Measurements from ENCODE around the gene LRRC25.
A peak's percentile ranks its signal among the peaks of the same experiment; 100 is the strongest.
"Not testable (repeated sequence)": the region's sequence is repeated elsewhere in the genome, so short reads cannot be mapped to it uniquely, and the experiment has no call there.

The LRRC25 gene

DNA sequence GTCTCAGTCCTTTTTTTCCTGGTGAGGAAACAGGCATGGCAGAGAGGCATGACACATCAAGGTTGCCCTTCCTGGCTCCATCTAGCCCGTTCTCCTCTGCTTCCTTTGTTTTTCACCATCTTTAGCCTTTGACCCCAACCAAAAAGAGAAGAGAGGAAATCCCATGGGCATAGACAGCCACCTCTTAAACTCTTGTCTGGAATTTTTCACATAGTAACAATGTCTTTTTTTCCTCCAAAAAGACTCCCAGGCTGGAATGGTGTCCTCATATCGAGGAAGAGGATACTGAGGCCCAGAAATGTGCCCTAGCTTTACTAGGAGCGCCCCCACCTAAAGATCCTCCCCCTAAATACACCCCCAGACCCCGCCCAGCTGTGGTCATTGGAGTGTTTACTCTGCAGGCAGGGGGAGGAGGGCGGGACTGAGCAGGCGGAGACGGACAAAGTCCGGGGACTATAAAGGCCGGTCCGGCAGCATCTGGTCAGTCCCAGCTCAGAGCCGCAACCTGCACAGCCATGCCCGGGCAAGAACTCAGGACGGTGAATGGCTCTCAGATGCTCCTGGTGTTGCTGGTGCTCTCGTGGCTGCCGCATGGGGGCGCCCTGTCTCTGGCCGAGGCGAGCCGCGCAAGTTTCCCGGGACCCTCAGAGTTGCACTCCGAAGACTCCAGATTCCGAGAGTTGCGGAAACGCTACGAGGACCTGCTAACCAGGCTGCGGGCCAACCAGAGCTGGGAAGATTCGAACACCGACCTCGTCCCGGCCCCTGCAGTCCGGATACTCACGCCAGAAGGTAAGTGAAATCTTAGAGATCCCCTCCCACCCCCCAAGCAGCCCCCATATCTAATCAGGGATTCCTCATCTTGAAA, 11.5 kb downstream of the LRRC25 start, which contains the start of gene GDF15:
Gene GDF15, plus strand, starts transcription at position 484 of the 868 bp plus-strand sequence. Its CDS starts 32 bp downstream, at position 516.
- peak within 1 kb of the TSS; percentile 56 to 78 for H3K4me3 ChIP-seq (ENCODE audit: insufficient read depth in 1 of 2, low read depth in 1 of 2, low read length in 2 of 2)
- no peaks in the 10 kb centered on the region for H3K79me1 ChIP-seq (replicated peaks; ENCODE audit: low read length, poor library complexity, severe bottlenecking)
- H4K91ac ChIP-seq (ENCODE audit: low read length), result peak within 1 kb of the TSS; percentile 90
- peak within 1 kb of the TSS; percentile 39 for H2BK120ac ChIP-seq (ENCODE audit: low read depth, low read length)
- peak; percentile 91 for DNase-seq
- peak within 1 kb of the TSS; percentile 72 for H4K8ac ChIP-seq (ENCODE audit: low read length)
- H2BK12ac ChIP-seq (ENCODE audit: low read length in 2 of 2), result peak within 1 kb of the TSS; percentile 90 to 97
- H3K18ac ChIP-seq (ENCODE audit: low read depth in 1 of 2, low read length in 2 of 2), result peak within 1 kb of the TSS; percentile 82 to 90
- peak within 1 kb of the TSS in 1 of 2 experiments; percentile 85 for H3K23ac ChIP-seq (ENCODE audit: low read length in 2 of 2)
- WGBS, result 74% methylated on average over 32 of the region's 33 CpGs
- H2BK15ac ChIP-seq (ENCODE audit: low read depth, poor library complexity, severe bottlenecking), result peak within 1 kb of the TSS; percentile 97
- H3K36me3 ChIP-seq (ENCODE audit: control insufficient read depth in 1 of 2, insufficient read depth in 2 of 2, low read depth in 1 of 2, low read length in 2 of 2), result peaks cover 16 to 40% of the 10 kb centered on the region in 2 experiments
- peak within 1 kb of the TSS; percentile 57 to 86 for H3K4ac ChIP-seq (ENCODE audit: low read depth in 1 of 2, low read length in 2 of 2)
- H2AK5ac ChIP-seq (ENCODE audit: low read length, severe bottlenecking), result peak within 1 kb of the TSS; percentile 89
- H3K9ac ChIP-seq (ENCODE audit: low read length), result peak within 1 kb of the TSS; percentile 91
- no peaks in the 10 kb centered on the region for H3K27me3 ChIP-seq (ENCODE audit: control insufficient read depth in 1 of 2, insufficient read depth in 1 of 2, low read length in 2 of 2)
- H2BK5ac ChIP-seq (ENCODE audit: low read depth, low read length, poor library complexity, severe bottlenecking), result peak within 1 kb of the TSS; percentile 60
- H3K27ac ChIP-seq (ENCODE audit: low read length, poor library complexity, severe bottlenecking), result peak within 1 kb of the TSS; percentile 81
- no peaks in the 10 kb centered on the region for H3K9me3 ChIP-seq (ENCODE audit: control insufficient read depth, low read length)
- H2AFZ ChIP-seq (ENCODE audit: low read depth, low read length), result peak within 1 kb of the TSS; percentile 36
- peak within 1 kb of the TSS; percentile 51 for H3K4me2 ChIP-seq (ENCODE audit: low read length, poor library complexity, severe bottlenecking)
- H3K4me1 ChIP-seq (ENCODE audit: control insufficient read depth, insufficient read depth, low read depth, low read length), result peaks cover 39% of the 10 kb centered on the region
- peak within 1 kb of the TSS in 1 of 2 experiments; percentile 89 for H3K14ac ChIP-seq (ENCODE audit: low read length in 2 of 2)

DNA sequence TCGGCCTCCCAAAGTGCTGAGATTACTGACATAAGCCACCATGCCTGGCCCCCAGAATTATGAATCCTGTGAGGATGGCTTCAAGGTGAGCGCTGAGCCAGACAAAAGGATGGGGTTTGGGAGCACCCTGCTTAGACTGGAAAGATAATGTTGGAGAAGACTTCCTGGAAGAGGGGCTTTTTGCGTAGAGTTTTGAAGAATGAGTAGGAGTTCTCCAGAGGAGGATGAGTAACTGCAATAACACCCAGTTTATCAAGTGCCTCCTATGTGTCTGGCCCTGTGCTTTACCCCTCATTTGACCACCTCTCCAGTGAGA, 12.1 kb downstream of the LRRC25 start:
- peak overlapping the region; percentile 15 to 97 for H2BK12ac ChIP-seq (ENCODE audit: low read length in 2 of 2)
- no peak overlapping the region for H3K4me2 ChIP-seq (ENCODE audit: low read length, poor library complexity, severe bottlenecking)
- H3K27ac ChIP-seq (ENCODE audit: low read length, poor library complexity, severe bottlenecking), result peak overlapping the region; percentile 81
- H3K4me1 ChIP-seq (ENCODE audit: control insufficient read depth, insufficient read depth, low read depth, low read length), result peaks cover 45% of the 10 kb centered on the region
- H3K4me3 ChIP-seq (ENCODE audit: insufficient read depth in 1 of 2, low read depth in 1 of 2, low read length in 2 of 2), result no peak overlapping the region
- no peak for DNase-seq
- no peak overlapping the region for H3K14ac ChIP-seq (ENCODE audit: low read length in 2 of 2)
- H3K18ac ChIP-seq (ENCODE audit: low read depth in 1 of 2, low read length in 2 of 2), result peak overlapping the region; percentile 17 to 71
- H3K27me3 ChIP-seq (ENCODE audit: control insufficient read depth in 1 of 2, insufficient read depth in 1 of 2, low read length in 2 of 2), result no peaks in the 10 kb centered on the region
- H3K4ac ChIP-seq (ENCODE audit: low read depth in 1 of 2, low read length in 2 of 2), result peak overlapping the region; percentile 15 to 55
- H3K9me3 ChIP-seq (ENCODE audit: control insufficient read depth, low read length), result no peaks in the 10 kb centered on the region
- H2BK15ac ChIP-seq (ENCODE audit: low read depth, poor library complexity, severe bottlenecking), result peak overlapping the region; percentile 33
- no peak overlapping the region for H2AFZ ChIP-seq (ENCODE audit: low read depth, low read length)
- peaks cover 16 to 40% of the 10 kb centered on the region in 2 experiments for H3K36me3 ChIP-seq (ENCODE audit: control insufficient read depth in 1 of 2, insufficient read depth in 2 of 2, low read depth in 1 of 2, low read length in 2 of 2)
- H2BK120ac ChIP-seq (ENCODE audit: low read depth, low read length), result peak overlapping the region; percentile 15
- H4K8ac ChIP-seq (ENCODE audit: low read length), result peak overlapping the region; percentile 72
- H4K91ac ChIP-seq (ENCODE audit: low read length), result peak overlapping the region; percentile 61
- no peak overlapping the region for H3K23ac ChIP-seq (ENCODE audit: low read length in 2 of 2)
- peak overlapping the region; percentile 10 for H3K9ac ChIP-seq (ENCODE audit: low read length)
- no peaks in the 10 kb centered on the region for H3K79me1 ChIP-seq (replicated peaks; ENCODE audit: low read length, poor library complexity, severe bottlenecking)
- 61% methylated on average over 3 of the region's 3 CpGs for WGBS
- H2AK5ac ChIP-seq (ENCODE audit: low read length, severe bottlenecking), result peak overlapping the region; percentile 83
- peak overlapping the region; percentile 60 for H2BK5ac ChIP-seq (ENCODE audit: low read depth, low read length, poor library complexity, severe bottlenecking)

DNA sequence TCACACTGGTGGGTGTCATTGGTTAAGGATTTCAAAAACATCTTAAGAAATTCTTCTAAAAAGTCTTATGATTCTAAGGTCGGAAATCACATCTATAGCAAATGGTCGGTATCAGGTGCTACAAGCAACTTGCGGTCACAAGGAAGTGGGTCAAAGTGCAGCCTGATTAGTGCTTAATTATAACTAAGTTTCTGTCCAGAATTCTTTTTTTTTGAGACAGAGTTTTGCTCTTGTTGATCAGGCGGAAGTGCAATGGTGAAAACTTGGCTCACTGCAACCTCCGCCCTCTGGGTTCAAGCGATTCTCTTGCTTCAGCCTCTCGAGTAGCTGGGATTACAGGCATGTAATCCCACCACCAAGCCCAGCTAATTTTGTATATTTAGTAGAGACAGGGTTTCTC, 12.6 kb downstream of the LRRC25 start:
- Histone ChIP-seq H2BK5ac (ENCODE audit: low read depth, low read length, poor library complexity, severe bottlenecking) (no peak overlapping the region), H3K4me1 (ENCODE audit: control insufficient read depth, insufficient read depth, low read depth, low read length) (peaks cover 46% of the 10 kb centered on the region), H3K9me3 (ENCODE audit: control insufficient read depth, low read length) (no peaks in the 10 kb centered on the region), H2BK15ac (ENCODE audit: low read depth, poor library complexity, severe bottlenecking) (no peak overlapping the region), H3K27me3 (ENCODE audit: control insufficient read depth in 1 of 2, insufficient read depth in 1 of 2, low read length in 2 of 2) (no peaks in the 10 kb centered on the region), H3K4ac (ENCODE audit: low read depth in 1 of 2, low read length in 2 of 2) (no peak overlapping the region), H3K36me3 (ENCODE audit: control insufficient read depth in 1 of 2, insufficient read depth in 2 of 2, low read depth in 1 of 2, low read length in 2 of 2) (peaks cover 13 to 36% of the 10 kb centered on the region in 2 experiments), H4K8ac (ENCODE audit: low read length) (no peak overlapping the region), H3K23ac (ENCODE audit: low read length in 2 of 2) (no peak overlapping the region), H3K9ac (ENCODE audit: low read length) (no peak overlapping the region), H3K18ac (ENCODE audit: low read depth in 1 of 2, low read length in 2 of 2) (peak overlapping the region in 1 of 2 experiments; percentile 17), H4K91ac (ENCODE audit: low read length) (no peak overlapping the region), H2AK5ac (ENCODE audit: low read length, severe bottlenecking) (peak overlapping the region; percentile 72), H3K79me1 (replicated peaks; ENCODE audit: low read length, poor library complexity, severe bottlenecking) (no peaks in the 10 kb centered on the region), H3K27ac (ENCODE audit: low read length, poor library complexity, severe bottlenecking) (peak overlapping the region; percentile 81), H3K4me3 (ENCODE audit: insufficient read depth in 1 of 2, low read depth in 1 of 2, low read length in 2 of 2) (no peak overlapping the region), H2BK12ac (ENCODE audit: low read length in 2 of 2) (peak overlapping the region in 1 of 2 experiments; percentile 68), H3K4me2 (ENCODE audit: low read length, poor library complexity, severe bottlenecking) (no peak overlapping the region), H3K14ac (ENCODE audit: low read length in 2 of 2) (no peak overlapping the region), H2AFZ (ENCODE audit: low read depth, low read length) (no peak overlapping the region), H2BK120ac (ENCODE audit: low read depth, low read length) (peak overlapping the region; percentile 15)
- DNase-seq, result no peak
- WGBS, result 88% methylated on average over 7 of the region's 7 CpGs

DNA sequence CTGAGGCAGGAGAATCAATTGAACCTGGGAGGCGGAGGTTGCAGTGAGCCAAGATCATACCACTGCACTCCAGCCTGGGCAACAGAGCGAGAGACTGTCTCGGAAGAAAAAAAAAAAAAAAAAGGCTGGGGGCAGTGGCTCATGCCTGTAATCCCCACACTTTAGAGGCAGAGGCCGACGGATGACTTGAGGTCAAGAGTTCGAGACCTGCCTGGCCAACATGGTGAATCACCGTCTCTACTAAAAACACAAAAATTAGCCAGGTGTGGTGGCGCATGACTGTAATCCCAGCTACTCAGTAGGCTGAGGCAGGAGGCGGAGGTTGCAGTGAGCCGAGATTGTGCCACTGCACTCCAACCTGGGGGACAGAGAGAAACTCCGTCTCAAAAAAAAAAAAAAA, 13.8 kb downstream of the LRRC25 start:
- not testable (repeated sequence) for H3K79me1 ChIP-seq (replicated peaks; ENCODE audit: low read length, poor library complexity, severe bottlenecking); H3K4me3 ChIP-seq (ENCODE audit: insufficient read depth in 1 of 2, low read depth in 1 of 2, low read length in 2 of 2); H3K9me3 ChIP-seq (ENCODE audit: control insufficient read depth, low read length); H2BK5ac ChIP-seq (ENCODE audit: low read depth, low read length, poor library complexity, severe bottlenecking); H3K9ac ChIP-seq (ENCODE audit: low read length); H4K91ac ChIP-seq (ENCODE audit: low read length); H3K4me2 ChIP-seq (ENCODE audit: low read length, poor library complexity, severe bottlenecking); H3K14ac ChIP-seq (ENCODE audit: low read length in 2 of 2); DNase-seq; H2BK120ac ChIP-seq (ENCODE audit: low read depth, low read length); H3K18ac ChIP-seq (ENCODE audit: low read depth in 1 of 2, low read length in 2 of 2); H3K27me3 ChIP-seq (ENCODE audit: control insufficient read depth in 1 of 2, insufficient read depth in 1 of 2, low read length in 2 of 2); H2AFZ ChIP-seq (ENCODE audit: low read depth, low read length); H2AK5ac ChIP-seq (ENCODE audit: low read length, severe bottlenecking); H4K8ac ChIP-seq (ENCODE audit: low read length); H2BK15ac ChIP-seq (ENCODE audit: low read depth, poor library complexity, severe bottlenecking); H3K23ac ChIP-seq (ENCODE audit: low read length in 2 of 2)
- peaks cover 1 to 26% of the 10 kb centered on the region in 2 experiments for H3K36me3 ChIP-seq (ENCODE audit: control insufficient read depth in 1 of 2, insufficient read depth in 2 of 2, low read depth in 1 of 2, low read length in 2 of 2)
- WGBS, result 79% methylated on average over 10 of the region's 11 CpGs
- peak overlapping the region in 1 of 2 experiments; percentile 15 for H3K4ac ChIP-seq (ENCODE audit: low read depth in 1 of 2, low read length in 2 of 2)
- peak overlapping the region; percentile 36 for H3K27ac ChIP-seq (ENCODE audit: low read length, poor library complexity, severe bottlenecking)
- H3K4me1 ChIP-seq (ENCODE audit: control insufficient read depth, insufficient read depth, low read depth, low read length), result peaks cover 48% of the 10 kb centered on the region
- H2BK12ac ChIP-seq (ENCODE audit: low read length in 2 of 2), result peak overlapping the region in 1 of 2 experiments; percentile 84
